Measurements from ENCODE around the gene ZFAND3. TPM values are rescaled to one million over a fixed set of nuclear protein-coding genes. Genes with fewer than 3 reads are reported as not detected.

Gene ZFAND3
- total RNA-seq, 1 experiment from 2014 or later: 47.2 TPM

DNA sequence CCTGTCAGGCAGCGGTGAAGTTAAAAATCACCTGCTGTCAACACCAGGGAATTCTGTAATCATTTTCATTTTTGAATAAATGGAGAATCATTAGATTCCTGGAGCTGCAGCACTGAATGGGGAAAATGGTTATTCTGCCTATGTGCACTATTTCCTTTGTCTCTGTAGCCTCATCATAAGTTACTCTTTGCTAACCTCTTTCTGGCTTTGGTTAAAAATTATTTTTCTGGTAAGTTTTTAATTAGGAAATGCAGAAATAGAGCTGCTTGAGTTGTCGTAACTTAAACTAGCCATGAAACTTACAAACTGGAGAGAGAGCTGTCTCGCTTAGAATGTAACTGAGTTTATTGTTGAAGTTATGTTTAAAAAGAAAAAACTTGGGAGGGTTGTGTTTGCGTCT lies 28.8 kb downstream of the ZFAND3 start (continued):
- TF ChIP-seq REST (IDR thresholded peaks at IDR 0.05; ENCODE audit: low read depth): no peak

DNA sequence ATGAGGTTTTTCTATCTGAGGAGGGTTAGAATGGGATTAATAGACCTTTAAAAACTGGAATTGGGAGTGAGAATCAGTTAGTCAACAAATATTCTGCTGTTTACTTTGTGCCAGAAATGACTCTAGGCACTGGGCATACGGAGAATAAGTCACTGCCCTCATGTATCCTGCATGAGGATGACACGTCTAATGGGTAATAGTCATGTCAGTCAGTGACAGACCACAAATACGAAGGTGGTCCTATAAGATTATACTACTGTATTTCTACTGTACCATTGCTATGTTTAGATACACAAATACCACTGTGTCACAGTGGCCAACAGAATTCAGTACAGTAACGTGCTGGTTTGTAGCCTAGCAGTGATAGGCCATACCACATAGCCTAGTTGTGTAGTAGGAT lies 30.7 kb downstream of the ZFAND3 start:
- H3K27me3 ChIP-seq (ENCODE audit: insufficient read depth, low read length): no peaks in the 10 kb centered on the region
- H3K4me2 ChIP-seq (ENCODE audit: low read length): no peak overlapping the region
- no peak overlapping the region for H3K9ac ChIP-seq (ENCODE audit: low read length)
- no peak overlapping the region for H2AFZ ChIP-seq (ENCODE audit: low read depth, low read length, poor library complexity, severe bottlenecking)
- RAD21 ChIA-PET (ENCODE audit: low non-redundant PET in 1 of 2, low total read pairs in 2 of 2, uncharacterized antibody in 2 of 2, unreplicated experiment in 2 of 2): no interaction called here
- intact Hi-C loops (cut with micrococcal nuclease): no loop called here
- CTCF ChIA-PET: no interaction called here
- POLR2A ChIA-PET: no interaction called here
- DNase-seq (ENCODE audit: low read depth, low spot score) (no peak), ATAC-seq (no peak)
- H3K36me3 ChIP-seq (ENCODE audit: control insufficient read depth in 1 of 2, insufficient read depth in 2 of 2, low read length in 2 of 2): no peaks in the 10 kb centered on the region
- H3K4me1 ChIP-seq (ENCODE audit: control insufficient read depth in 1 of 2, insufficient read depth in 2 of 2, low read length in 2 of 2): peaks cover 0 to 15% of the 10 kb centered on the region in 2 experiments; a peak in 1 of 4 replicates
- H4K20me1 ChIP-seq (ENCODE audit: insufficient read depth): peaks cover 25% of the 10 kb centered on the region; the same call in 1 of the 2 replicates
- H3K79me2 ChIP-seq (ENCODE audit: insufficient read depth, low read length): peaks cover 88% of the 10 kb centered on the region
- no peaks in the 10 kb centered on the region for H3K9me3 ChIP-seq (ENCODE audit: control insufficient read depth in 1 of 2, insufficient read depth in 1 of 2, low read depth in 1 of 2, low read length in 2 of 2)
- BruUV-seq (replicated peaks): no TSS peak
- TF ChIP-seq SRF (IDR thresholded peaks at IDR 0.05; ENCODE audit: low read depth) (no peak), ZNF274 (IDR thresholded peaks at IDR 0.05; ENCODE audit: low read depth, low read length) (no peak), REST (IDR thresholded peaks at IDR 0.05; ENCODE audit: low read depth) (no peak)
- TF ChIP-seq, protein P1, sequence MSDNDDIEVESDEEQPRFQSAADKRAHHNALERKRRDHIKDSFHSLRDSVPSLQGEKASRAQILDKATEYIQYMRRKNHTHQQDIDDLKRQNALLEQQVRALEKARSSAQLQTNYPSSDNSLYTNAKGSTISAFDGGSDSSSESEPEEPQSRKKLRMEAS (IDR thresholded peaks at IDR 0.05): no peak
- H3K9me2 ChIP-seq (ENCODE audit: insufficient read depth): no peaks in the 10 kb centered on the region
- H3K4me3 ChIP-seq (replicated peaks in 1 of 2; ENCODE audit: low read depth in 1 of 2, low read length in 2 of 2): no peak overlapping the region
- H3K27ac ChIP-seq (ENCODE audit: low read depth, low read length): no peak overlapping the region
